Esophagus muscularis mucosa (tissue), 4 donors: ENCODE results near the gene DCC. TPM values are rescaled to one million over a fixed set of nuclear protein-coding genes. Genes with fewer than 3 reads are reported as not detected.

Source experiments
- DNase-seq: peaks from one replicate; pipeline ENCODE4 v3.0.0-alpha.2; 2017; ENCODE audit errors: extremely low spot score
- H3K27ac ChIP-seq, 4 donors: fragments of 200-600 bp; sonication (generic); replicated peaks in 1 of 4; 1 replicate in 3 of 4; 2 replicates in 1 of 4; pipeline ENCODE4 v1.5.1; 2016 to 2019; ENCODE audit warnings: mild to moderate bottlenecking in 1 of 4
- H3K27me3 ChIP-seq, 4 donors: fragments of 200-600 bp; sonication (generic); one replicate each; pipeline versions ENCODE4 v1.5.1 to v1.6.0; 2016 to 2019
- H3K36me3 ChIP-seq, 4 donors: fragments of 200-600 bp; sonication (generic); one replicate each; pipeline ENCODE4 v1.5.1; 2016 to 2019
- H3K4me1 ChIP-seq, 4 donors: fragments of 200-600 bp; sonication (generic); one replicate each; pipeline ENCODE4 v1.5.1; 2016 to 2019
- H3K4me3 ChIP-seq, 4 donors: fragments of 200-600 bp; sonication (generic); 1 replicate in 2 of 4; 2 replicates in 2 of 4; pipeline ENCODE4 v1.5.1; 2016 to 2019; ENCODE audit warnings: mild to moderate bottlenecking in 4 of 4, moderate library complexity in 1 of 4
- H3K9me3 ChIP-seq, 4 donors: fragments of 200-600 bp; sonication (generic); 1 replicate in 3 of 4; 2 replicates in 1 of 4; pipeline ENCODE4 v1.5.1; 2016 to 2019
- CTCF ChIP-seq, 3 experiments: fragments of 200-600 bp in 2 of 3; fragments of 450-650 bp in 1 of 3; sonication (generic) in 2 of 3; IDR thresholded peaks; one replicate each; pipeline ENCODE4 v1.5.1; 2017 to 2019; ENCODE audit warnings: antibody characterized with exemption in 3 of 3, mild to moderate bottlenecking in 2 of 3, moderate library complexity in 1 of 3
- EP300 ChIP-seq: sonication (generic); formaldehyde crosslinking; IDR thresholded peaks from one replicate; pipeline ENCODE4 v1.6.1; 2017; ENCODE audit warnings: antibody characterized with exemption
- POLR2A ChIP-seq: fragments of 450-650 bp; IDR thresholded peaks from one replicate; pipeline ENCODE4 v1.6.1; 2017; ENCODE audit warnings: antibody characterized with exemption, moderate library complexity, mild to moderate bottlenecking, low read depth
- POLR2AphosphoS5 ChIP-seq, 2 donors: sonication (generic); formaldehyde crosslinking; IDR thresholded peaks; one replicate each; pipeline ENCODE4 v1.6.1; 2017; ENCODE audit warnings: antibody characterized with exemption in 2 of 2
- WGBS: methylation state at CpG from one replicate; pipeline ENCODE4 v1.1.5; 2018; 5-methylcytosine and 5-hydroxymethylcytosine counted together
- intact Hi-C: fragments of 100-400 bp; cut with DNase I; formaldehyde crosslinking; loops from one replicate; pipeline ENCODE4 v1.15.1; 2023
- total RNA-seq, 4 donors: library from RNA; depleted of rRNA; stranded (reverse); fragments of >200 nt; gene quantifications; one replicate each; pipeline versions ENCODE4 v1.1.0 to v1.2.1, GENCODE V29; 2016

DCC gene
- total RNA-seq, 4 donors from 2014 or later = 0.46 to 0.99 (median 0.83) TPM; not detected in 1

- Histone ChIP-seq H3K9me3 (no peaks in the 10 kb centered on the region), H3K4me1 (no peaks in the 10 kb centered on the region), H3K27me3 (peaks cover 0 to 22% (median 0%) of the 10 kb centered on the region in 4 donors), H3K36me3 (no peaks in the 10 kb centered on the region), H3K4me3 (no peak overlapping the region), H3K27ac (no peak overlapping the region)
- DNase-seq = no peak
- intact Hi-C loops = no loop called here
- TF ChIP-seq POLR2AphosphoS5 (IDR thresholded peaks at IDR 0.05) (no peak), POLR2A (no peak), EP300 (no peak), CTCF (IDR thresholded peaks at IDR 0.05) (no peak)
Measured at GRCh38 chr18:52437161-52437560, 97.2 kb downstream of the DCC start.

GRCh38 chr18:52439457-52439856, 99.5 kb downstream of the DCC start:
- H3K4me1 ChIP-seq = no peaks in the 10 kb centered on the region
- 44% methylated on average over 4 of the region's 4 CpGs for WGBS
- no peaks in the 10 kb centered on the region for H3K9me3 ChIP-seq
- H3K27ac ChIP-seq = no peak overlapping the region
- no peak overlapping the region for H3K4me3 ChIP-seq
- no peak for DNase-seq
- no peaks in the 10 kb centered on the region for H3K36me3 ChIP-seq
- peaks cover 0 to 22% (median 0%) of the 10 kb centered on the region in 4 donors for H3K27me3 ChIP-seq
- intact Hi-C loops = no loop called here
- TF ChIP-seq POLR2A (no peak), CTCF (IDR thresholded peaks at IDR 0.05) (no peak), EP300 (no peak), POLR2AphosphoS5 (IDR thresholded peaks at IDR 0.05) (no peak)

- DNase-seq = no peak
- Histone ChIP-seq H3K27ac (no peak overlapping the region), H3K27me3 (peaks cover 0 to 11% (median 0%) of the 10 kb centered on the region in 4 donors), H3K36me3 (no peaks in the 10 kb centered on the region), H3K4me1 (no peaks in the 10 kb centered on the region), H3K4me3 (no peak overlapping the region), H3K9me3 (no peaks in the 10 kb centered on the region)
- intact Hi-C loops = no loop called here
- no peak for TF ChIP-seq EP300
- no peak for TF ChIP-seq CTCF (IDR thresholded peaks at IDR 0.05)
Measured at GRCh38 chr18:52441794-52442193, 101.8 kb downstream of the DCC start.

GRCh38 chr18:52442686-52443085, 102.7 kb downstream of the DCC start:
- Histone ChIP-seq H3K4me3 (no peak overlapping the region), H3K9me3 (no peaks in the 10 kb centered on the region), H3K36me3 (no peaks in the 10 kb centered on the region), H3K4me1 (no peaks in the 10 kb centered on the region), H3K27me3 (peaks cover 0 to 8% (median 0%) of the 10 kb centered on the region in 4 donors), H3K27ac (no peak overlapping the region)
- TF ChIP-seq EP300 = no peak
- TF ChIP-seq POLR2AphosphoS5 (IDR thresholded peaks at IDR 0.05) = no peak
- TF ChIP-seq POLR2A = no peak
- TF ChIP-seq CTCF (IDR thresholded peaks at IDR 0.05) = no peak
- intact Hi-C loops = no loop called here
- WGBS = 85% methylated on average over 2 of the region's 2 CpGs
- DNase-seq = no peak

- no peaks in the 10 kb centered on the region for H3K9me3 ChIP-seq
- H3K27me3 ChIP-seq = no peaks in the 10 kb centered on the region
- no peaks in the 10 kb centered on the region for H3K36me3 ChIP-seq
- no peak overlapping the region for H3K27ac ChIP-seq
- WGBS = 74% methylated on average over 4 of the region's 4 CpGs
- H3K4me1 ChIP-seq = no peaks in the 10 kb centered on the region
- TF ChIP-seq EP300 (no peak), POLR2AphosphoS5 (IDR thresholded peaks at IDR 0.05) (no peak), CTCF (IDR thresholded peaks at IDR 0.05) (no peak), POLR2A (no peak)
- intact Hi-C loops = no loop called here
- H3K4me3 ChIP-seq = no peak overlapping the region
- no peak for DNase-seq
Measured at GRCh38 chr18:52451256-52451655, 111.3 kb downstream of the DCC start.
